Prostate gland (tissue), 2 donors: ENCODE results near the gene PDZD4. TPM values are rescaled to one million over a fixed set of nuclear protein-coding genes. Genes with fewer than 3 reads are reported as not detected.

ENCODE experiments used
- DNase-seq: peaks from one replicate; pipeline ENCODE4 v3.0.0-alpha.2; 2019; ENCODE audit warnings: low spot score
- H3K27ac ChIP-seq, 2 donors: fragments of 200-600 bp; sonication (generic); 2 replicates each; pipeline ENCODE4 v1.5.1; 2017 to 2019
- H3K27me3 ChIP-seq: fragments of 200-600 bp; sonication (generic); replicated peaks from 2 replicates; pipeline ENCODE4 v1.5.1; 2019; ENCODE audit not compliant: insufficient read depth
- H3K36me3 ChIP-seq, 2 donors: fragments of 200-600 bp; sonication (generic); 1 replicate in 1 of 2; 2 replicates in 1 of 2; pipeline versions ENCODE4 v1.5.1 to v1.8.1; 2017 to 2019
- H3K4me1 ChIP-seq: fragments of 200-600 bp; sonication (generic); replicated peaks from 2 replicates; pipeline ENCODE4 v1.5.1; 2019
- H3K4me3 ChIP-seq, 2 donors: fragments of 200-600 bp; sonication (generic); 2 replicates each; pipeline ENCODE4 v1.5.1; 2017 to 2019
- H3K9me3 ChIP-seq: fragments of 200-600 bp; sonication (generic); 2 replicates; pipeline ENCODE4 v1.5.1; 2017
- CTCF ChIP-seq, 4 experiments: fragments of 200-600 bp in 2 of 4; fragments of 450-650 bp in 2 of 4; sonication (generic) in 2 of 4; IDR thresholded peaks; 1 replicate in 3 of 4; 2 replicates in 1 of 4; pipeline ENCODE4 v1.5.1; 2016 to 2019; ENCODE audit warnings: antibody characterized with exemption in 4 of 4, mild to moderate bottlenecking in 2 of 4, moderate library complexity in 2 of 4
- POLR2A ChIP-seq: fragments of 450-650 bp; IDR thresholded peaks from one replicate; pipeline ENCODE4 v1.6.1; 2016; ENCODE audit warnings: antibody characterized with exemption, mild to moderate bottlenecking
- POLR2AphosphoS5 ChIP-seq: sonication (generic); formaldehyde crosslinking; IDR thresholded peaks from one replicate; pipeline ENCODE4 v1.6.1; 2017; ENCODE audit warnings: antibody characterized with exemption
- WGBS: methylation state at CpG from one replicate; pipeline ENCODE4 v1.1.5; 2018; 5-methylcytosine and 5-hydroxymethylcytosine counted together
- intact Hi-C: fragments of 100-400 bp; cut with DNase I; formaldehyde crosslinking; loops from one replicate; pipeline ENCODE4 v1.14.2; 2022
- total RNA-seq, 2 donors: library from RNA; depleted of rRNA; stranded (reverse); fragments of >200 nt; gene quantifications; one replicate each; pipeline ENCODE4 v1.1.0, GENCODE V29; 2016

The PDZD4 gene
- total RNA-seq, 2 donors from 2014 or later: 7.2 to 16.8 TPM

GRCh38 chrX:153765138-153766079 lies 64.9 kb downstream of the PDZD4 start:
- intact Hi-C loops: no loop called here
- Histone ChIP-seq H3K27ac (peak overlapping the region; percentile 58), H3K36me3 (no peaks in the 10 kb centered on the region), H3K4me3 (peak overlapping the region; percentile 21 to 34), H3K4me1 (no peaks in the 10 kb centered on the region), H3K27me3 (no peaks in the 10 kb centered on the region), H3K9me3 (no peaks in the 10 kb centered on the region)
- WGBS: no CpG with 5 or more reads among the region's 27 CpGs
- TF ChIP-seq POLR2A (no peak), CTCF (IDR thresholded peaks at IDR 0.05) (no peak), POLR2AphosphoS5 (no peak)
- no peak for DNase-seq

GRCh38 chrX:153764786-153765137 lies 65.6 kb downstream of the PDZD4 start:
- no peaks in the 10 kb centered on the region for H3K27me3 ChIP-seq
- intact Hi-C loops: loop anchor here (5.0 kb wide), 1 partner anchor 183 kb away; no protein-coding TSS in a partner anchor
- H3K27ac ChIP-seq: peak overlapping the region; percentile 58
- peak overlapping the region; percentile 21 to 34 for H3K4me3 ChIP-seq
- no peaks in the 10 kb centered on the region for H3K4me1 ChIP-seq
- no CpG with 5 or more reads among the region's 7 CpGs for WGBS
- TF ChIP-seq POLR2AphosphoS5 (no peak), POLR2A (no peak)
- no peaks in the 10 kb centered on the region for H3K9me3 ChIP-seq
- no peaks in the 10 kb centered on the region for H3K36me3 ChIP-seq
- DNase-seq: no peak

GRCh38 chrX:153763989-153764755 lies 66.2 kb downstream of the PDZD4 start, which contains the start of gene PLXNB3:
Gene PLXNB3, plus strand, starts transcription at chrX:153764249. Its CDS starts 1,287 bp downstream, at chrX:153765536.
- Histone ChIP-seq H3K27me3 (no peaks in the 10 kb centered on the region), H3K27ac (peak within 1 kb of the TSS; percentile 58), H3K9me3 (no peaks in the 10 kb centered on the region), H3K4me1 (no peaks in the 10 kb centered on the region), H3K36me3 (no peaks in the 10 kb centered on the region), H3K4me3 (peak within 1 kb of the TSS; percentile 21 to 34)
- no CpG with 5 or more reads among the region's 26 CpGs for WGBS
- peak; percentile 51 to 91 (median 83) for TF ChIP-seq CTCF (IDR thresholded peaks at IDR 0.05)
- peak; percentile 50 for TF ChIP-seq POLR2A
- peak; percentile 66 for TF ChIP-seq POLR2AphosphoS5
- intact Hi-C loops: loop anchor here (5.0 kb wide), 1 partner anchor 183 kb away; no protein-coding TSS in a partner anchor
- DNase-seq: peak; percentile 79

GRCh38 chrX:153763298-153763932 lies 66.9 kb downstream of the PDZD4 start:
- Histone ChIP-seq H3K9me3 (no peaks in the 10 kb centered on the region), H3K27me3 (no peaks in the 10 kb centered on the region), H3K27ac (no peak overlapping the region), H3K4me1 (no peaks in the 10 kb centered on the region), H3K36me3 (no peaks in the 10 kb centered on the region), H3K4me3 (no peak overlapping the region)
- TF ChIP-seq POLR2A (no peak), POLR2AphosphoS5 (no peak), CTCF (IDR thresholded peaks at IDR 0.05) (no peak)
- DNase-seq: no peak
- WGBS: 84% methylated on average over 18 of the region's 18 CpGs
- intact Hi-C loops: loop anchor here (5.0 kb wide), 1 partner anchor 184 kb away; no protein-coding TSS in a partner anchor
